Amygdala (tissue), 56 donors: ENCODE data around the gene CHST2.
"Not testable (repeated sequence)": the region's sequence is repeated elsewhere in the genome, so short reads cannot be mapped to it uniquely, and the experiment has no call there.

Experiments used
- DNase-seq, 56 donors: peaks; one replicate each; lab custom pipeline; 2025; lab: John Stamatoyannopoulos, UW

Gene CHST2

DNA sequence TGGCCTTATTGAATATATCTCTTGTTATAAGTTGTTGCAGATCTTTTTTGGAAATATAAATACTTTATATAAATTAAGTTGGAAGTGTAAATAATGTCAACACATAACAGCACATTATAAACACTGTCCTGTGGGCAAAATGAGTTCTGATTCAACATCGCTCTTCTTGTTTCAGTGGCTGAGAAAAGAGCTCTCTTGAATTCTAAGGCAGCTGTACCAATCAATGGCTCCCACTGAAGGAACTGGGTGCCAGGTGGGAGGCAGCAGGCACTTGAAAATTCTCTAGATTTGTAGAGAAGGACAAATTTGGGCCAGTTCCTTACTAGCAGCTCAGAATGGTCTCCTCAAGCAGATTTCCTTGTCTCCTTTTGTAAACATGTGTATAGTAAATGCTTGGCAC lies 45.6 kb downstream of the CHST2 start:
- no peak for DNase-seq

- DNase-seq, result not testable (repeated sequence)
Measured at GRCh38 chr3:143165612-143166285, 46.2 kb downstream of the CHST2 start.

DNA sequence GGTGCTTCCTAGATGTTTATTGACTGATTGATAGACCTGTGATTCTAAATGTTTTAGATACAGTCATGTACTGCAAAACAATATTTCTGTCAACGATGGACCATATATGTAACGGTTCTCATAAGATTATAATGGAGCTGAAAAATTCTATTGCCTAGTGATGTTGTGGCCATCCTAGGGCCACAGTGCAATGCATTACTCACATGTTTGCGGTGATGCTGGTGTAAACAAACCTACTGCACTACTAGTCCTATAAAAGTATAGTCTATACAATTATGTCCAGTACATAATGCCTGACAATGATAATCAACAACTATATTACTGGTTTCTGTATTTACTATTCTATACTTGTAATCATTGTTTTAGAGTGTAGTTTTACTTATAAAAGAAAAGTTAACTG lies 46.8 kb downstream of the CHST2 start:
- DNase-seq, result no peak

DNA sequence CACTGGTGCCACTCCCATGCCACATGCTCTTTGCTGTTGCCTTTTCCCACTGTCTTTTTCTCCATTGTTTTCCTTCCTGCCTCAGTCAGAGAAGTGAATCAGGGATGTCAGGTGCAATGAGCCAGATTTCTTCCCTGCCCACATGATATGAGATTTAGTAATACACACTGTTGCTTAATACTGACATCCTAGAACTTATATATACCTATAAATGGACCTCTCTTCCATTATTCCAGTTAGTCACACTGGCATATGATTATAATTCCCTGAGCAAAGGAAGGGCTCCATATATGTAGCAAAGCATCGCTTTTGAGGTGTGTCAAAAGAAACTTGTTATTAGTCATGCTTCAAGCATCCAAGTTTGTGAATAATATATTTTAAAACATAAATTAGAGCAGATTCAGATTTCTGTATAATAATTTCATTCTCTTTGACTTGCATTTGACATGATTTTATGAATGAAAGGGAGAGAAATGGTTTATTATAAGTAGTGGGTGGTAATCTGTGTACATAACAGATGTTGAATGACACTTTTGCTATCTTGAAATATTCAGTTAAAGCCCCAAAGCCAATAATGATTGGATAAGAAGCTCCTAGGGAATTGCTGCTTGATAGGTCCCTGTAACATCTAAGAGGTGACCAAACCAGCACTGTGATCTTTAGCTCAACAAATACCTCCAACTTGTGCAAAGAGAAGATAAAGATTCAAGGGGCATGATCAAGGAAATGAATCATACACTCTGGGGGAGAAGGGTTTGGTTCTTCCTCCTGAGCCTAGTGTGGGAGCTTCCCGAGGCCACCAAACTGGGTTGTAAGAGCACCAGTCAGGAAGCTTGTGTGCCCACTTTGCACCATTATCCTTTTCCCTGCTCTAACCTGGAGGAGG lies 48.6 kb downstream of the CHST2 start:
- no peak for DNase-seq

DNA sequence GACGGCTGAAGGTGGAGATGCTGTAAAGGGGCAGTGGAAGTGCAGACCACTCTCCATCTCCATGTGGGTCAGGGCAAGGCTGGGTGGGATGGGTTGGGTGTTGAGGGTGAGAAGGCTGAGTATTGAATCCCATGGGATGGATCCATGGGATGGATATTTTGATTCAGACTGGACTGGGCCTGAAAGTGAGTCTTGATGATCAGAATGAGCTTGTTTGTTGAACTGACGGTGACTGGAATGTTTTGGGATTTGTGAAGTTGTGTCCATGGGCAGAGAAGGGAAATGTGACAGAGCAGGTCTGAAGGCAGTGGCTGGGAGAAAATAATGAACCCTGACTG lies 49.3 kb downstream of the CHST2 start:
- DNase-seq, result no peak

- no peak for DNase-seq
Measured at GRCh38 chr3:143170074-143170473, 50.5 kb downstream of the CHST2 start.

- no peak for DNase-seq
Measured at GRCh38 chr3:143170676-143171075, 51.1 kb downstream of the CHST2 start.

- no peak for DNase-seq
Measured at GRCh38 chr3:143171141-143171980, 51.8 kb downstream of the CHST2 start.

DNA sequence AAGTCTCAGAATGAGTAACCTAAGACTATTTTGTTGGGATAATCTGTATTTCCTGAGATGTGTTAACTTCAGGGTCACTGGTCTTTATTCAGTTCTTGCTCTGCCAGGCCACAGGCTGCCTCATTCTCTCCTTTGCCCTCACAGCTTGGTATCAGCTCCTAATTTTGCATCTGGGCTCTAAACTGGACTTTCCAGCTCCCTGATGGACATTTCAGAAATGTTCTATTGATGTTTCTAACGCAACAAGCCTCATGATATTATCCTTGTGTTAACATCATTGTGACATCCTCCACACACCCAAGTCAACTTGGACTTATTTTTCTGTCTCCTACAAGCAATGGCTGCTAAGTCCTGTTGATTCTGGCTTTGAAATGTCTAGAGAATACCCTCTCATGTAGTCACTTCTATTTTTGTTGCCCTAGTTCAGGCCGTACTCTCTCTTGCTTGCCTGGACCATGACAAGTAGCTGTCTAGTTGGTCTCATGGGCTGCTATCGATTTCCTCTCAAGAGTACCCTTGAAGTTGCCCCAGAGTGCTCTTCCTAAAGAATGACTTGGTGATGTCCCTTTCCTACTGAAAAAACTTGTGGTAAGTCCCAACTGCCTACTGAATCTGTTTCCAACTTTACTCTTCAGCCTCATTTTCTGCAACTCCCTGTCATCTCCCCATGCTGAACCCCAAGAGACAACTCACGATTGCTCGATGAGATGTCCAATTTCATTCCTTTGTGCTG lies 52.7 kb downstream of the CHST2 start:
- DNase-seq, result no peak

GRCh38 chr3:143172795-143173145 lies 53.2 kb downstream of the CHST2 start:
- no peak for DNase-seq

GRCh38 chr3:143173242-143173641 lies 53.7 kb downstream of the CHST2 start:
- DNase-seq, result no peak
